Gastroesophageal sphincter (tissue), 3 donors: ENCODE measurements around the gene ANKFY1.

Source experiments
- EP300 ChIP-seq: sonication (generic); formaldehyde crosslinking; IDR thresholded peaks from one replicate; pipeline ENCODE4 v1.6.1; 2017; ENCODE audit warnings: antibody characterized with exemption, mild to moderate bottlenecking
- POLR2AphosphoS5 ChIP-seq: sonication (generic); formaldehyde crosslinking; IDR thresholded peaks from one replicate; pipeline ENCODE4 v1.6.1; 2017; ENCODE audit warnings: antibody characterized with exemption
- TF ChIP-seq, protein P1 (sequence below), 4 experiments: fragments of 200-600 bp in 2 of 4; fragments of 450-650 bp in 2 of 4; sonication (generic) in 1 of 4; IDR thresholded peaks; one replicate each; pipeline ENCODE4 v1.5.1; 2017 to 2019; ENCODE audit warnings: antibody characterized with exemption in 4 of 4, mild to moderate bottlenecking in 2 of 4, moderate library complexity in 2 of 4

DNA sequence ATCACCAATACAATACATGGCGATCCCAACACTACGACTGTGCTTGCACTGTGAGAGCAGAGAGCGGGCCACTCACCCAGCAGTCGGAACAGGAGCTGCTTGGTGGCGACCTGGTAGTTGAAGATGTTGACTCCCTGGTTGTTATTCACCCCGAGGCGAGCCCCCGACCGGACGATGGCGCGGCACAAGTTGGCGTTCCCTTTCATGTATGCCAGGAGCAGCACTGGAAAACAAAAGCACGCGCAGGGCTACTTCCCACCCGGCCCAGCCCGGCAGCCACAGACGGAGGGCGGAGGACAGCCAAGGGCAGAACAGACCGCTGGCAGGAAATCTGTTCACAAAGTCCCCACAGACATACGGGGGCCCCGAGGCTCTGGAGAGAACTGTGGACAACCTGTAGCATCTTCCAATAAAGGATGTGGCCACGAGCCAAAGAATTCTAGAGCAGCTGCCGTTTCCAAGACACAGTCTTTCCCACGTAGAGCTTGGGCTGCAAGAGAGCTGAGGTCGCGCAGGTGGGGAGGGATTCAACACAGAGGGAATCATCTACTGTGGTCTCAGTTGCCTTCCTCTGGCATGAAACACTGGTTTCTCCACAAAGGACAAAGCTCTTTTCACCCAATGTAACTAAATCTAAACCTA lies 93.0 kb downstream of the ANKFY1 start:
- TF ChIP-seq, protein P1, sequence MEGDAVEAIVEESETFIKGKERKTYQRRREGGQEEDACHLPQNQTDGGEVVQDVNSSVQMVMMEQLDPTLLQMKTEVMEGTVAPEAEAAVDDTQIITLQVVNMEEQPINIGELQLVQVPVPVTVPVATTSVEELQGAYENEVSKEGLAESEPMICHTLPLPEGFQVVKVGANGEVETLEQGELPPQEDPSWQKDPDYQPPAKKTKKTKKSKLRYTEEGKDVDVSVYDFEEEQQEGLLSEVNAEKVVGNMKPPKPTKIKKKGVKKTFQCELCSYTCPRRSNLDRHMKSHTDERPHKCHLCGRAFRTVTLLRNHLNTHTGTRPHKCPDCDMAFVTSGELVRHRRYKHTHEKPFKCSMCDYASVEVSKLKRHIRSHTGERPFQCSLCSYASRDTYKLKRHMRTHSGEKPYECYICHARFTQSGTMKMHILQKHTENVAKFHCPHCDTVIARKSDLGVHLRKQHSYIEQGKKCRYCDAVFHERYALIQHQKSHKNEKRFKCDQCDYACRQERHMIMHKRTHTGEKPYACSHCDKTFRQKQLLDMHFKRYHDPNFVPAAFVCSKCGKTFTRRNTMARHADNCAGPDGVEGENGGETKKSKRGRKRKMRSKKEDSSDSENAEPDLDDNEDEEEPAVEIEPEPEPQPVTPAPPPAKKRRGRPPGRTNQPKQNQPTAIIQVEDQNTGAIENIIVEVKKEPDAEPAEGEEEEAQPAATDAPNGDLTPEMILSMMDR (IDR thresholded peaks at IDR 0.05), result no peak
- TF ChIP-seq POLR2AphosphoS5, result no peak
- TF ChIP-seq EP300, result no peak
